HG03064 (cell line): Measurements from ENCODE around the gene ALKBH1.
A peak's percentile ranks its signal among the peaks of the same experiment; 100 is the strongest.
"Not testable (repeated sequence)": the region's sequence is repeated elsewhere in the genome, so short reads cannot be mapped to it uniquely, and the experiment has no call there.

Experiments used
- ATAC-seq: cut with Tn5 transposase; IDR thresholded peaks from one replicate; pipeline ENCODE4 v1.9.1; 2021; ENCODE audit warnings: low read depth; ENCODE audit not compliant: unreplicated experiment

The ALKBH1 gene

GRCh38 chr14:77681196-77682157 lies 26.3 kb downstream of the ALKBH1 start:
- no peak for ATAC-seq

DNA sequence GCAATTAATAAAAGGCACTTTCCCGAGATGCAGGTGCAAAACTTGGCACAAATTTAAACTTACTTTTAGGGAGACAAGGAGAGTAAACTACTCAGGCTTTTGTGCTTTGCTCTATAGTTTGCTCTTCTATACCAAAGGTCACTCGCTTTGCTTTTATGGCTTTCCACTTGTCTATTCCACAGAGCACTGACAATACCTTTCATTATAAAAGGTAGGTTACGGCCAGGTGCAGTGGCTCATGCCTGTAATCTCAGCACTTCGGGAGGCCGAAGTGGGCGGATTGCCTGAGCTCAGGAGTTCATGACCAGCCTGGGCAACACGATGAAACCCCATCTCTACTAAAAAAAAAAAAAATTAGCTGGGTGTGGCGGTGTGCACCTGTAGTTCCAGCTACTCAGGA lies 32.9 kb downstream of the ALKBH1 start:
- no peak for ATAC-seq

DNA sequence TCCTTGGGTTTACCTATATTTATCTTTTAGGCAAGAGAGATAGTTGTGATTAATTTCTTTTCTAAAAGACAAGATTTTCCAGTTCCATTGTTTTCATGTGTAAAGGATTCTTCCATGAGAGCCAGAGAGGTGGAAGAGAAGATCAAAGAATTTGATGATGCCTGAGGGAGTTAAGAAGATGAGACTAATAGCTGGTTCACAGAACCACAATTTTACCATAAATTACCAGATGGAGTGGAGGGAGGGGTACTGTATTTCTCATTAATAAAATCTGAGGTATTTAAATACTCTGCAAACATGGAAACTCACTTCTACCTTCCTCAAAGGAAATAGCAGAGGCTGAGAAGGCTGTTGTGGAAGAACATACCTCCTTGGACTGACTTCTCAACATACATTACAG lies 34.6 kb downstream of the ALKBH1 start:
- ATAC-seq: no peak

DNA sequence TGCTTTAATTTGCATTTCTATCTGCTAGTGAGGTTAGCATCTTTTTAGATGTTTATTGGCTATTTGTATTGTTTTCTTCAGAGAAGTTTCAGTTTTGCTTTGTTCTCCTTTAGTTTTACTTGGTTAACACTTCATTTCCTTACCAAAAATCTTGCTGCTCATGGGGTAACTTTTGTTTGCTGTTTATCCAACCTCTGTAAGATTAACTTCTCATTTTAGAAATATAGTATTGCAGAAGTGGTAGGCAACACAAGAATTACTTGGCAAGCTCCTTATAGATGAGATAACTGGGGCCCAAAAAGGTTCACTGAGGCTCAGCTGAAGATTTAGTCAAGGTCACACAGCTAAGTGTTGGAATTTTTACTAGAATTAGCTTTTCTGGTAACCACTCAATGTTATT lies 40.5 kb downstream of the ALKBH1 start:
- no peak for ATAC-seq

DNA sequence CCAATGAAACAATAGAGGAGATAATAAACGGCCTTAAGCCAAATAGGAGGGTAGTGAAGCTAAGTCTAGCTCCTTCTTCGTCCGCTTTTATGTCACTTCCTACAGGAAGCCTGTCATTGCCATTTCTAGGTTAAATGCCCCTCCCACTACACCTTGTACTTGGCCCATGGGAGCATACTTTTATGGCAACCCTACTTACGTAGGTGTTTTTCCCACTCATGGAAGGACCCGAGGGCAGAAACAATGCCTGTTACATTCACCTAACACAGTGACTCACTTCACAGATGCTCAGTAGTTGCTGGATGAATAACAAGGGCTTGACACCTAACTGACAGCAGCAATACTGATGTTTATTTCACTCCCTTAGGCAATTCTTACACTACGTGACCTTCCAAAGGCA lies 44.5 kb downstream of the ALKBH1 start:
- no peak for ATAC-seq

GRCh38 chr14:77661562-77661961 lies 46.3 kb downstream of the ALKBH1 start:
- not testable (repeated sequence) for ATAC-seq

GRCh38 chr14:77660754-77661153 lies 47.1 kb downstream of the ALKBH1 start:
- no peak for ATAC-seq

DNA sequence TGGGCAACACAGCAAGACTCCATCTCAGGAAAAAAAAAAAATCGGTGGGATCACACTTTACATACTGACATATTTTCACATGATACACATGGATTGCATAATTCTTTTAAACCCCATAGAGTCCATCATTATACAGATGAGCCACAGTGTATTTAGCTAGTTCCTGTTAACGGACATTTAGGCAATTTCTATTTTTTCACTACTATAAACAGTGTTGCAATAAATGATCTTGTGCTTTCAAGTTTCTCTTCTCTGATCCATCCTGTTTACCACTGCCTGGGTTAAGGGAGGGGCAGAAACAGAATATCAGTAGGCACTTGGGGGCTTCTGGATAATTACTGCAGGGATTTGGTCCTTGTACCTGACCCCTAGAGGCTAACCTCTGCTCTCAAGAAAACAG lies 48.0 kb downstream of the ALKBH1 start:
- ATAC-seq: no peak

- ATAC-seq: no peak
Observed at GRCh38 chr14:77657280-77657679, 50.5 kb downstream of the ALKBH1 start.

DNA sequence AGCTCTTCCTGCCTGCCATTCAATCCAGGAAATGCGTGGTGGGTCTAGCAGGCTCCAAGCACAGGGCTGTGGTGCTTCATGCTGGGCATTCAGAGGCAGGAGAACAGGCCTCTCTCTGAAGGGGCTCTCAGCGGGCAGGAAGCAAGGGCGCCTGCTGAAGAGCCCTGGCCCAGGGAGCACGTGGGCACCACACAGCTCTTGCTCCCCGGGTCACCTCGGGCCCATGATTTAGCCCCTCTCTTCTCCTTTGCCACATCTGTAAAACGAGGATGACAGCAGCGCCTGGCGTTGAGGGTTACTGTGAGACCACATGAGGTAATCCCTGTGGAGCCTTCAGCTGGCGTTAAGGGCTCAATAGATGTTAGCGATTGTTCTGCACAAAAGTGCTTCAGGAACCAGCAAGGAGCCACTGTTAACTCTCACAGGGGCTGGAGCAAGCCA lies 53.8 kb downstream of the ALKBH1 start:
- no peak for ATAC-seq

- no peak for ATAC-seq
Observed at GRCh38 chr14:77649326-77649725, 58.5 kb downstream of the ALKBH1 start.

DNA sequence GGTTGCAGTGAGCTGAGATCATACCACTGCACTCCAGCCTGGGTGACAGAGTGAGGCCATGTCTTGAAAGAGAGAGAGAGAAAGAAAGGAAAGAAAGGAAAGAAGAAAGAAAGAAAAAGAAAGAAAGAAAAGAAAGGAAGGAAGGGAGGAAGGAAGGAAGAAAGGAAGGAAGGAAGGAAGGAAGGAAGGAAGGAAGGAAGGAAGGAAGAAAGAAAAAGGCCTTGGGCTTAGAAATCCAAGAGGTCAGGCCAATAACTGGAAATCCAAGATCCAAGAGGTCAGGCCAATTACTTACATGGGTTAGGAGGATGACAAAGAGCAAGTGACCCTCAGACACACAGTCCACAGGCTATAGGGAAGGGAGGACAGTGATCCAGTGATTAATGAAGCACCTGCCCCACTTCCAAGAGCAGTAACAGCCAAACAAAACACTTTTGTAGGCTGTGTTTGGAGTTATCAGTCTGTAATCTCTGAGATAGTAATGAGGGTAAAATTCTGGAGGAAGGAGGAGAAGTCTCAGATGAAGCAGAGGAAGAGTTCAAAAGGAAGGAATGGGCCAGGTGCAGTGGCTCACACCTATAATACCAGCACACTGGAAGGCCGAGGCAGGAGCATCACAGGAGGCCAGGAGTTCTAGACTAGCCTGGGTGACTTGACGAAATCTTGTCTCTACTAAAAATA lies 59.2 kb downstream of the ALKBH1 start:
- no peak for ATAC-seq

DNA sequence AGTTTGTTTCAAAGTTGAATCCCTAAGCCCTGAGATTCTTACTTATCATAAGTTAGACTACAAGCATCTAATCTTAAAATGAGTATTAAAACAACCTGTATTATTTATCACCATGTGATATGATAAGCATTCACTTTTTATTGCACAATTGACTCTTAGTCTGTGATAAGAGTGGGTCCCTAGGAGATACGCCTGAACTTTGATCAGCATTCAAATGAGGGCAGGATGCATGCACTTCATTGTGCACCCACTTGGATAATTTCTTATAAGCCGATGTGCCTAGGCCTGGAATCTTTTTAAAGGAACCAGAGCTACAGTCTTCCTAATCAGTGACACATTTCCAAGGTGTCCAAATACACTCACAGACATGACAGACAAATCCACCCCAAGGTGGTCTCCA lies 60.0 kb downstream of the ALKBH1 start:
- no peak for ATAC-seq

- ATAC-seq: no peak
Observed at GRCh38 chr14:77646907-77647306, 60.9 kb downstream of the ALKBH1 start.

DNA sequence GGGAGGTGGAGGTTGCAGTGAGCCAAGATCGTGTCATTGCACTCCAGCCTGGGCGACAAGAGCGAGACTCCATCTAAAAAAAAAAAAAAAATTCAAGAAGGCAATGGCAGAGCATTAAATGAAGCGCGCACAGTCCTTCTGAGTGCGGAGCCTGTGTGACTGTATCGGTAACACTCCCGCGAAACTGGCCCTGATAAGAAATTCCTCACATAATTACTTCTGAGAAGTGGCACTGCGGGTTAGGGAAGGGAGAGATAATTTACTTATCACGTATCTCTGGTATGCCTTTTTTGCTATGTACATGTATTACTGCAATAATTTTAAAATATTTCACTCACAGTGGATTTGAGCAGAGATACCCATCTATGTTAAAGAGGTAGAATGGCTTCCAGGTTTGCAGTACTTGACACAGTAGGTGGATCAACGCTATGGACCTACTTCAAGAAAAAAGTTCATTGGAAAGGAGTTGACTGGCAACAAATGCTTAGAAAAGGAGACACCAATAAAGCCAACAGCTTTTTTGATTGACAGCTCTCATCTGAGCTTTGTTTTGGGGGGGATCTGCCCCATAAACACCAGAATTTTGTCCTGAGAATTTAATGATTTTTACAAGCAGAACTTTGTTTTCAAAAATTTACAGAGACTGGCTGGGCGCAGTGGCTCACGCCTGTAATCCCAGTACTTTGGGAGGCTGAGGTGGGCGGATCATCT lies 62.1 kb downstream of the ALKBH1 start:
- ATAC-seq: no peak

- no peak for ATAC-seq
Observed at GRCh38 chr14:77642407-77642806, 65.4 kb downstream of the ALKBH1 start.

- peak; percentile 72 for ATAC-seq
Observed at GRCh38 chr14:77641534-77642341, 66.1 kb downstream of the ALKBH1 start.

DNA sequence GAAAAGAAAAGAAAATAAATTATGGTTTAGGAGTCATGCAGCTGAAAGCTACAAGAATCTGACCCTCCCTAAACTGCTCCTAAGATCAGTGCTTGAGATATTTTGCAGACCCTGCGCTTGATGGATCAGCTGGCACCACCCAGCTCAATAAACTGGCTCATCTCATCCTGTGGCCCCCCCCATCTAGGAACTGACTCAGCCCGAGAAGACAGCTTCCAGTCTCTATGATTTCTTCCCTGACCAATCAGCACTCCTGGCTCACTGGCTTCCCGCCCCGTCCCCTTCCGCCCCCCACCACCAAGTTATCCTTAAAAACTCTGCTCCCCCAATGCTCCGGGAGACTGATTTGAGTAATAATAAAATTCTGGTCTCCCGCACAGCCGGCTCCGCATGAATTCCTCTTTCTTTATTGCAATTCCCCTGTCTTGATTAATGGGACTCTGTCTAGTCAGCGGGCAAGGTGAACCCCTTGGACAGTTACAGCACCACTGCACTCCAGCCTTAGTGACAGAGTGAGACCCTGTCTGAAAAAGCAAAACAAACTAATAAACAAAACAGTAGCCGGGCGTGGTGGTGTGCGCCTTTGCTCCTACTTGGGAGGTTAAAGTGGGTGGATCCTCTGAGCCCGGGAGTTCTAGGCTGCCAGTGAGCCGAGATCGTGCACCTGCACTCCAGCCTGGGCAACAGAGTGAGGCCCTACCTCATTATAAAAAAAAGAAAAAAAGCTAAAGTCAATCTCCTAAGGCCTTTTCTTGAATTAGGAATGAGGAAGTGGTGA lies 66.9 kb downstream of the ALKBH1 start:
- no peak for ATAC-seq

DNA sequence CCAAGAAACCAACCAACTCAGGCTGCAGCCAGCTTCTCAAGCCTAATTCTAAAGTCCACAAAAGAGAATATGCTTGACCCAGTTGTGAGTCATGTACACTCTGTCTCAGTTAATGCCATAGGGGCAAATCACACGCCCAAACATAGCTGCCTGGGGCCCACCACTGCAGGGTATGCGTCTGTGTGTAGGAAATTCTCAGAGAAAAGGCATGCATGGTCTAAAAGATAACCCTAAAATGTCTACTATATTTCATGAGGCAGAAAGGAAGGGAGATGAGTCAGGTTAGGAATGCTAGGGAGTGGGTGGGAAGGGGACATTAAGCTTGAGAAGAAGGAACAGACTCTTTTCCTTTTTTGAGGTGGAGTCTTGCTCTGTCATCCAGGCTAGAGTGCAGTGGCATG lies 69.1 kb downstream of the ALKBH1 start:
- ATAC-seq: no peak

DNA sequence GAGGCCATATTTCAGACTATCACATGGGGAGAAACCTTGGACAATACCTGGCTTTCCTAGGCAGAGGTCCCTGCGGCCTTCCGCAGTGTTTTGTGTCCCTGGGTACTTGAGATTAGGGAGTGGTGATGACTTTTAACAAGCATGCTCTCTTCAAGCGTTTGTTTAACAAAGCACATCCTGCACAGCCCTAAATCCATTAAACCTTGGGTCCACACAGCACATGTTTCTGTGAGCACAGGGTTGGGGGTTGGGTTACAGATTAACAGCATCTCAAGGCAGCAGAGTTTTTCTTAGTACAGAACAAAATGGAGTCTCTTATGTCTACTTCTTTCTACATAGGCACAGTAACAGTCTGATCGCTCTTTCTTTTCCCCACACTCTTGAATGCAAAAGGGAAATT lies 72.0 kb downstream of the ALKBH1 start:
- ATAC-seq: not testable (repeated sequence)
